HG03025 (cell line): ENCODE results near the gene MMP24.
"Not testable (repeated sequence)": the region's sequence is repeated elsewhere in the genome, so short reads cannot be mapped to it uniquely, and the experiment has no call there.

Experiments used
- ATAC-seq: cut with Tn5 transposase; IDR thresholded peaks from one replicate; pipeline ENCODE4 v1.9.1; 2021; ENCODE audit warnings: mild to moderate bottlenecking, moderate library complexity; ENCODE audit not compliant: unreplicated experiment, low FRiP score

Gene MMP24

DNA sequence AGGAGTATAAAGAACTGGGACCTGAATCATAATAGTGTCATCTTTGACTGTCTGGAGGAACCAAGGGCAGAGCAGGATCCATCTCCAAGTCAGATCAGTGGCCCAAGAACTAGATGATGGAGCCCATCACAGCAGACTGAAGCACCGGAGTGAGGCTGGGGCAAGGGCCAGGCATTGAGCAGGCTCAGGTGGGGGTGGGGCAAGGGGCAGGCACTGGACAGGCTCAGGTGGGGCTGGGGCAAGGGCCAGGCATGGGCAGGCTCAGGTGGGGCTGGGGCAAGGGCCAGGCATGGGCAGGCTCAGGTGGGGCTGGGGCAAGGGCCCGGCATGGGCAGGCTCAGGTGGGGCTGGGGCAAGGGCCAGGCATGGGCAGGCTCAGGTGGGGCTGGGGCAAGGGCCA lies 26.1 kb downstream of the MMP24 start:
- ATAC-seq = not testable (repeated sequence)

DNA sequence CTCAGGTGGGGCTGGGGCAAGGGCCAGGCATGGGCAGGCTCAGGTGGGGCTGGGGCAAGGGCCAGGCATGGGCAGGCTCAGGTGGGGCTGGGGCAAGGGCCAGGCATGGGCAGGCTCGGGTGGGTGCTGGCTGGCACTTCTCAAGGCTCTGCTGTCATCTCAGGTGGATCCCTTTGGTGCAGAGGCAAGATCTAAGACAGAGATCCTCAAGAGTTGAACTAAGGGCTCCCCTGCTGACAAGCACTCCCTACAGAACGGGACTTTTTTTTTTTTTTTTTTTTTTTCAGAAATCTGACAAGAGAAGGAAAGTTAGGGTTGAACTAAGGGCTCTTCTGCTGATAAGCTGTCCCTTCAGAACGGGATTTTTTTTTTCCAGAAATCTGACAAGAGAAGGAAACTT lies 26.5 kb downstream of the MMP24 start:
- ATAC-seq = no peak

DNA sequence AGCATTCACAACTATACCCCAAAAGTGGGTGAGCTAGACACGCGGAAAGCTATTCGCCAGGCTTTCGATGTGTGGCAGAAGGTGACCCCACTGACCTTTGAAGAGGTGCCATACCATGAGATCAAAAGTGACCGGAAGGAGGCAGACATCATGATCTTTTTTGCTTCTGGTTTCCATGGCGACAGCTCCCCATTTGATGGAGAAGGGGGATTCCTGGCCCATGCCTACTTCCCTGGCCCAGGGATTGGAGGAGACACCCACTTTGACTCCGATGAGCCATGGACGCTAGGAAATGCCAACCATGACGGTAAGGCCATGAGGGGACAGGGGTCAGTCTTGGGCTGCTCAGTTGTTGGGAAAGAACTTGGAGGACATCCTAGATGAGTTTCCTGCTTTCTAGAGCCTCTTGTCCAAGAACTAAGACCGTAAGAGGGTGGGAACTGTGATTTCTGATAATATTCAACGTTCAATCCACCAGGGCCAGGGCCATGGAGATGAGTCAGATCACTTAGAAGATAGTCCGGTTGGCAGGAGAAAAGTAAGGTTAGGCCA lies 28.0 kb downstream of the MMP24 start:
- ATAC-seq = no peak

DNA sequence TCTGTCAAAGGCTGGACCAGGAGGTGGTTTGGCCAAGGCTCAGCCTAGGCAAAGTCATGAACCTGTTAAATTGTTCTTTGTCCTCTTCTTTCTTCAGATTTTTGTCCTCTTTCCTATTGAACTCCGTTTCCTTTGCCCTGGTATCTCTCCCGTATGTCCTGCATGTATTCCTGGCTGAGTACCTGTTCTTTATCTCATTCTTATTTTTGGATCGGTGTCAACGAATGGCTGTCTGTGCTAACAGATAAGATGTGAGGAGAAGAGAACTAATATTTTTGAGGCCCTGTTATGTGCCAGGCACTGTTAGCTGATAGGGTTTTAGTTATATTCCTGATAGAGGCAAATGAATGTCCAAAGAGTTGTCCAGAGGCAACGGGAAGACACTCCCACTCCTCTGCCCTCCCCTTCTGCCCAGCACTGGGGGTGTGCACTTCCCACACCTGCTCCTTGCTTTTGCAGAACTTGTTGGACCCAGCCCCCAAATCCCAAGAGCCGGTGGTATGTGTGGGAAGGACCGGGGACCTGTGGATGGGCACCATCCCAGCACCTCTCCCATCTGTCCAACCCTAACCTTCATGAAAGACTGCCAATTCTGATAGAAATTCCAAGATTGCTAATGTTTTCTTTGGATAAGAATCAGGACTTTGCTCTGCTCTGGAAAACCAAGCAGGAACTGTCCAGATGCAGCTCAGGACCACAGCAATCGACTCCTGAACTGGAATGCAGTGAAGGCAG lies 30.9 kb downstream of the MMP24 start:
- no peak for ATAC-seq

DNA sequence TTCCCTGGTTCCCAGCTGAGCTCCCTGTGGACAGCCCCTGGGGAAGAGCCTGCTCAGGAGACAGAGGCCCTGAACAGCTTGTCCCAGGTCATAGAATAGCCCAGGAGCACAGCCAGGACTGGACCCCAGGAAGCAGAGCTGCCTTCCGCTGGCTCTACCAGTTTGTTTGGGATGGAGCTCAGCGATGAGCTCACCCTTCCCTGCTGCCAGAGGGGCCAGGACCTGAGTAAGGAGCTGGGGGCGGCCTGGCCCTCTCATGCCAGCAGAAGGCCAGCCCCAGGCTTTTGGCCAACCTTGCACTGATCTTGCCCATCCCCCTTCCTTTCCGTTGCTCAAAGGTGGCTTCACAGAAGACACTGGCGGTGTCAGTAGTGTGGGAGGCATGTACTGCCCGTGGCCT lies 33.9 kb downstream of the MMP24 start:
- no peak for ATAC-seq

DNA sequence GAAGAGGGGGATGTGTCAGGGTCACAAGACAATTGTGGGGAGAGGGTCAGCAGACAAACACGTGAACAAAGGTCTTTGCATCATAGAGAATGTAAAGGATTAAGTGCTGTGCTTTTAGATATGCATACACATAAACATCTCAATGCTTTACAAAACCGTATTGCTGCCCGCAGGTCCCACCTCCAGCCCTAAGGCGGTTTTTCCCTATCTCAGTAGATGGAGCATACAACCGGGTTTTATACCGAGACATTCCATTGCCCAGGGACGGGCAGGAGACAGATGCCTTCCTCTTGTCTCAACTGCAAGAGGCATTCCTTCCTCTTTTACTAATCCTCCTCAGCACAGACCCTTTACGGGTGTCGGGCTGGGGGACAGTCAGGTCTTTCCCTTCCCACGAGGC lies 35.8 kb downstream of the MMP24 start:
- not testable (repeated sequence) for ATAC-seq

DNA sequence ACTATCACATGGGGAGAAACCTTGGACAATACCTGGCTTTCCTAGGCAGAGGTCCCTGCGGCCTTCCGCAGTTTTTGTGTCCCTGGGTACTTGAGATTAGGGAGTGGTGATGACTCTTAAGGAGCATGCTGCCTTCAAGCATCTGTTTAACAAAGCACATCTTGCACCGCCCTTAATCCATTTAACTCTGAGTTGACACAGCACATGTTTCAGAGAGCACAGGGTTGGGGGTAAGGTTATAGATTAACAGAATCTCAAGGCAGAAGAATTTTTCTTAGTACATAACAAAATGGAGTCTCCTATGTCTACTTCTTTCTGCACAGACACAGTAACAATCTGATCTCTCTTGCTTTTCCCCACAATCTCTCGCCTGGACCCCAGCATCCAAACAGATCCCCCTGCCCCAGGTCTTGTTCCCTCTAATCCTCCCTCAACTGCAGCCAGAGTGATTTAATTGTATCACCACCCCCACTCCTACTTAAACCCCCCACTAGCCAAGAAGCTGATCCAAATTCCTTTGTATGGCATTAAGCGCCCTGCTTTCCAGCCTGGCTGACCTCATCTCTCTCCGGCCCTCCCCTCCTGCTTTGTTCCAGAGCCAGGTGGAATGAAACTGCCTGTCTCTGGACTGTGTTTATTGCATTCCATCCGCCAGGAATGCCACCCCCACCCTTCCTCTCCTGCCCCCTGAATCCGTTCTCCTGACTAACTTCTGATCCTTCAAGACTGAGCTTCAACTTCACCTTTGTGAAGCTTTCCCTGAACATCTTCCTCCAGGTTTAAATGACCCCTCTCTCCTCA lies 36.4 kb downstream of the MMP24 start:
- ATAC-seq = not testable (repeated sequence)

DNA sequence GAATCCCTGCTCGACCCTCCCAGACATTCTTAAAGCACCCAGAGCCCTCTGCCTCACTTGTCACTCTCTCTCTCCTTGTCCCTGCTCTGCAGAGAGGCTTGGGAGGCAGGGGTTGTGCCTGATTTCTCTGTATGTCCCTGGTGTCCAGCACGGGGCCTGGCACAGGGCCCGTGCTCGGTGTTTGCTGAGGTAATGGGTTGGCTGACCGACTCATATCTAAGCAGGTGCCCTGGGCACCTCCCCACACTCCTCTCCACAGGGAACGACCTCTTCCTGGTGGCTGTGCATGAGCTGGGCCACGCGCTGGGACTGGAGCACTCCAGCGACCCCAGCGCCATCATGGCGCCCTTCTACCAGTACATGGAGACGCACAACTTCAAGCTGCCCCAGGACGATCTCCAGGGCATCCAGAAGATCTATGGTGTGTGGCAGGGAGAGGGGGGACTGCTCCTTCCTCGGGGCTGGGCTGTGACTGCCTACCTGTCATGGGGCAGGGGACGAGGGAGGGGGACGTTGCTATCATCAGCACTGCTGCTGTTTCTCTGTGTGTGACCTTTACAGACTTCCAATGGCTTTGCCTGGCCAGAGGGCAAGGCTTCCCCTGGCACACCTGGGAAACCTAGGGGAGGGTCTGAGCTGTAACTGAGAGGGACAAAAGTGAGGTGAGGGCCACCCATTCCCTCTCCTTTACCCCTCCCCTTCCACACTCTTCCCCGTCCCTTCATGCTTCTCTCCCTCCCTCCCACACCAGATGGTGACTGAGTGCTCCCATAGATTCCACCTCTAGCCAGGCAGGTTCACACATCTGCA lies 37.2 kb downstream of the MMP24 start:
- no peak for ATAC-seq

DNA sequence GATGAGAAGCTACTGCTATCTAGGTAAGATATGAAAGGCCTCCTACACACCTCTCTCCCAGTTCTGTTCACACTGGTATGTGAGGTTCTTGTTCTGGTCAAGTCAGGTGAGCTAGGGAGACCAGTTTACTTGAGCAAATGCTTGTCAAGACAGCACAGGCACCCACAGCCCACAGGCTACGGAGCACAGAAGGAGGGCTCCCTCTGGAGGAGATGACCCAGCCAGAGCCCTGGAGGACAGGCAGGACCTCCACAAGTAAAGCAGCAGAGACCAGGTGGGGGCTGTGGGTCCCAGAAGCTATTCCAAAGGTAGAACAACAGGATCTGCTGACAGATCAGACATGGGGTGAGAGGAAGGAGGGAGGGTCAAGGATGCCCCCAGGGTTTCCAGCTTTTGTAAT lies 38.3 kb downstream of the MMP24 start:
- no peak for ATAC-seq

DNA sequence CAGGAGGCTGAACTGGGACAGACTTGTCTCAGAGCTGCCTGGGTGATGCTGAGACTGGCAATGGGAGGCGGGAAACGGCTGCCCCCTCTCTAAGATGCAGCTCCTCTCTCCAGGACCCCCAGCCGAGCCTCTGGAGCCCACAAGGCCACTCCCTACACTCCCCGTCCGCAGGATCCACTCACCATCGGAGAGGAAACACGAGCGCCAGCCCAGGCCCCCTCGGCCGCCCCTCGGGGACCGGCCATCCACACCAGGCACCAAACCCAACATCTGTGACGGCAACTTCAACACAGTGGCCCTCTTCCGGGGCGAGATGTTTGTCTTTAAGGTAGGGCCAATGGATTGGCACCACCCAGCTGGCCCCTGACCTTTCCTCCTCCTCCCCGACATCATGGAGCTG lies 40.6 kb downstream of the MMP24 start:
- no peak for ATAC-seq

DNA sequence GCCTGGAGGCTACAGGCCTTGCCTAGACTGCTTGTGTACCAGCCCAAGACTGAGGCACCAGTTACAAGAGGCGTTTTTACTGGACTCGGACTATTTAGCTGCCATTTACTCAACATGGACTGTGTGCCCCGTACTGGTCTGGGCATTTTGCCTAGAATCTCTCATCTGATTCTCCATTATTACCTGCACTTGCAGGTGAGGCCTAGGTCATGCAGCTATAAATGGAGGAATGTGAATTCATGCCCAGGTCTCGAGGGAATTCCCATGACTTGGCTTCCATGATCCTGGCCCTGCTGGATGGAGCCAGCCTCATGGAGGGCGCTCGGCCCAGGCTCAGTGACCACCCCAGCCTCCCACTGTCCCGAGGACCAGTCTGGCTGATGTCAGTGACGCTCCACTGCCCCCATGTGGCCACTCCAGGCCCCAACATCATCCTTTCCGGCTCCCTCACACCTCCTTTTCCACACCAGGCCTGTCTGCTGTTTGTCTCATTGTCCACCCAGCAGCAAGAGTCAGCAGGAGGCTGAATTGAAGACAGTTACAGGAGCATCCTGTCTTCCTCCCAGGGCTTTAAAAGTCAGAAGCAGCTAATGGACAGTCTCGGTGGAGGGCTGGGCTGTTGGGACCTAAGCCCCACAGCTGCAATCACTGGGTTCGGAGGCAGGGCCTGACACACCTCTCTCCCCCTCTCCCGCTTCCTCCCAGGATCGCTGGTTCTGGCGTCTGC lies 42.7 kb downstream of the MMP24 start:
- no peak for ATAC-seq

DNA sequence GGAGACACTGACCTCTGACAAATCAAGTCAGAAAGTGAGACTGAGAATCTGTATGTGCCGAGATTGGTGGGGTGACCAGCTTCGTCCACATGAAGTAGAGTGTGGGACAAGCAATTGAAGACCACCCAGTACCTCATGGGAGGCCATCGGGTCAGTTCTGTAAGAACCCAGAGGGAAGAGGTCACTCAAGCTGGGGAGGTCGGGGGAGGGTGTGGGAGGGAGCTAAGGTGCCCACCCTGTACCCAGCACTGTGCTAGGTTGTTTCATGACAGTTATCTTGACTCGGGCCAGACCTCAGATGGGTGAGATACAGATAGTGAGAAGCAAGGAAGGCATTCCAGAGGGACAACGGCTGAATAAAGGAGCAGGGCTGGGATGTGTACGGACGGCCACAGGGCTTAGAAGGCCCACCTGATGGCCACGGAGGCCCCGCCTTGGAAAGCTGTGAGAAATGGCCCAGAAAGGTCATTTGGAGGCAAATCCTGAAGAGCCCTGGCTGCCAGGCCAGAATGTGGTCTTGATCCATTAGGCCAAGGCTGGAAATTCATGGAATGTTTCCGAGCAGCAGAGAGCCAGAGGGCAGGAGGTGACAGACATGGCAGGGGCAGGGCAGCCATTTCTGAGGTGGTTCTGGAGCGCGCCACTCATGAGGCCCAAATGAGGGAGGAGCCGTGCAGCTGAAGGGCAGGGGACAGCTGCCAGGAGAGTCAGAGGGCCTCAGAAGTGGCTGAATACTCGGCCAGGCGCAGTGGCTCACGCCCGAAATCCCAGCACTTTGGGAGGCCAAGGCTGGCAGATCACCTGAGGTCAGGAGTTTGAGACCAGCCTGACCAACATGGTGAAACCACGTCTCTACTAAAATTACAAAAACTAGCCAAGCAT lies 43.8 kb downstream of the MMP24 start:
- no peak for ATAC-seq

DNA sequence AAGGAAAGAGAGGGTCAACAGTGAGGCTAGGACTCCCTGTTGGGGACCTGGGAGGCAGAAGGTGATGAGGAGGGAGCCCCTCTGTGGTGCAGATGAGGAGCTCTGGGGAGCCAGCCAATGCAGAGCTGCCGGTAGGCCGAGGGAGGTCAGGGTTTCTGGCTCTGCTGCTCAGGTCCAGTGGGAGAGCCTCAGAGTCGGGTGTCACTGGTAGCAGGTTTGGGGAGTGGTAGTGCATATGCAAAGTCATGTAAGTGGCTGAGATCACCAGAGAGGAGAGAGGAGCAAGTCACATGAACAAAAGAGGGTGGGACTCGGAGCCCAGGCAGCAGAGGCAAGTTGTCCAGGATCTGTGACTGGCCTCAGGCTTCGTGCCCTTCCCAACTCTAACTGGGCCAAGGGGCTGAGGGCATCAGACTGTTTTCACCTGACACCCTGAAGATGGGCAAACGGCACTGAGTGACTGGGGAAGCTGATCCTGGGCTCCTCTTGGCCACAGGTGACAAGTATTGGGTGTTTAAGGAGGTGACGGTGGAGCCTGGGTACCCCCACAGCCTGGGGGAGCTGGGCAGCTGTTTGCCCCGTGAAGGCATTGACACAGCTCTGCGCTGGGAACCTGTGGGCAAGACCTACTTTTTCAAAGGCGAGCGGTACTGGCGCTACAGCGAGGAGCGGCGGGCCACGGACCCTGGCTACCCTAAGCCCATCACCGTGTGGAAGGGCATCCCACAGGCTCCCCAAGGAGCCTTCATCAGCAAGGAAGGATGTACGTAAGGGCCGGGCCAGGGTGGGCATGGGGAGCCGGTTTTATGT lies 44.8 kb downstream of the MMP24 start:
- no peak for ATAC-seq

GRCh38 chr20:35271904-35272303 lies 45.4 kb downstream of the MMP24 start:
- no peak for ATAC-seq

DNA sequence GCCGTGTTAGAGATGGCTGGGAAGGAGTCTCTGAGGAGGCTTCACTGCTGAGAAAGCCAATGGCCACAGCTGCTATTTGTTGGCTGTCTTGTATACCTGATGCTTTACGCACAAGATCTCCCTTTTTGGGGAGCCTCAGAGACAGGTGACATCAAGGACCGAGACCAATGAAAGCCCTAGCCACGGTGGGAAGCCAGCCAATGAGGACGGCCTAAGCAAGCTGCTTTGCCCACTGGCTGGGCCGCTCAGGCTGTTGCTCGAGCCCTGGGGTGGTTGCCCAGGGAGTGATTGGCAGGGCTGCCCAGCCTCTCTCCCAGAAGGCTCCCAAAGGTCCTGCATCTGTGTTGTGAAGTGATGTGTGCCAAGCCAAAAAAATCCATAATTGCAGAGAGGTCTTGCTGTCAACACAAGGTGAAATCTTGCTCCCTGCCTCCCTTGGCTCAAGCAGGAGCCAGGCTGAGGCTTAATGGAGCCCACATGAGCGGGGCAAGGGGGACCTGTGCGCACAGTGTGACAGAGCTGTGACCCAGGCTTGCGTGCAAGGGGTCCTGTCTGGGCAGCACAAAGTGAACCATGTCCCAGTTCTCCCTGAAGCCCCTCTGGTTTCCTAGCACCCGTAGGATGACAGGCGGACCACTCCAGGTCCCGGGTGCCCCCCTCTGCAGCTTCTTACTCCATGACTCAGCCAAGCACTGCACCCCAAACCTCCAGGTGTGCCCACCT lies 47.1 kb downstream of the MMP24 start:
- no peak for ATAC-seq

- ATAC-seq = no peak
These were observed 47.9 kb downstream of the MMP24 start for GRCh38 chr20:35274172-35275092.

DNA sequence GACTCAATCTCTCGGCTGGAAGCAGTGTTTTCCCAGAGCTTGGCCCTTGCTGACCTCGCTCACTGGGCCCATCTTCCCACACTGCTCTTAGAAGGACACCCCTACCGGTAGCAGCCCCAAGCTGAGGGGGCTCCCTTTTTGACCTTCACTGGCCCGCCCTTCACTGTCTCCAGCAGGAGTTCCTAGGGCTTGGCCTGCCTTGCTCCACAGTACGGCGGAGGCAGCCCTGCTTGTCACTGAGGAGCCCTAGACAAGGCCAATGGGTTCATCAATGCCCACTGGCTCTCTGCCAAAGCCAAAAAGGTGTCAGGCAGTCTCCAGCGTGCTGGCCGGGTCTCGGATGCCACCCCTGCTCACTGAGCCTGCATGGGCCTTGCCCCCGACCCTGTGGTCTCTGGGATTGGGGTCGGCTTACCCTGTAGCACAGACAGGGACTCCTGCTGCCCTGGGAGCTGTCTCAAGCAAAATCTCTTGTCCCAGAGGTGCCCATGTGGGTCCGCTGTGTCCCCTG lies 49.3 kb downstream of the MMP24 start:
- no peak for ATAC-seq
